C4-2B (cell line): ENCODE data around the gene RBMS3.

Experiments
- ZFX ChIP-seq: fragments of 450-650 bp; IDR thresholded peaks from 2 replicates; pipeline ENCODE4 v1.6.1; 2017
- TF ChIP-seq, protein P1 (sequence below): fragments of 450-650 bp; conservative IDR thresholded peaks from 2 replicates; pipeline ENCODE4 v1.5.1; 2017; ENCODE audit warnings: mild to moderate bottlenecking

DNA sequence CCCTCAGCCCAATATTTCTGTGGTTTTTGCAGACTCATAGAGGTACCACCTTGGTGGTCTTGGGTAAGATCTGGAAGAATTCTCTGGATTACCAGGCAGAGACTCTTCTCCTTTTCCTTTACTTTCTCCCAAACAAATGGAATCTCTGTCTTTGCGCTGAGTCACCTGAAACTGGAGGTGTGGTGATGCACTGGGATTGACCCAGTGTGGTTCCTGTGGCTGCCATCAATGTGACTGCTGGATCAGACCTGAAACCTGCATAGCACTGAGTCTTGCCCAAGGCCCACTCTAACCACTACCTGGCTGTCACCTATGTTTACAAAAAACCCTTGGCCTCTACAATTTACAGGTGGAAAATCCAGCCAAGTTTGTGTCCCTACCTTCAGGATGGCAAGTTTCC, 295.3 kb downstream of the RBMS3 start:
- TF ChIP-seq, protein P1, sequence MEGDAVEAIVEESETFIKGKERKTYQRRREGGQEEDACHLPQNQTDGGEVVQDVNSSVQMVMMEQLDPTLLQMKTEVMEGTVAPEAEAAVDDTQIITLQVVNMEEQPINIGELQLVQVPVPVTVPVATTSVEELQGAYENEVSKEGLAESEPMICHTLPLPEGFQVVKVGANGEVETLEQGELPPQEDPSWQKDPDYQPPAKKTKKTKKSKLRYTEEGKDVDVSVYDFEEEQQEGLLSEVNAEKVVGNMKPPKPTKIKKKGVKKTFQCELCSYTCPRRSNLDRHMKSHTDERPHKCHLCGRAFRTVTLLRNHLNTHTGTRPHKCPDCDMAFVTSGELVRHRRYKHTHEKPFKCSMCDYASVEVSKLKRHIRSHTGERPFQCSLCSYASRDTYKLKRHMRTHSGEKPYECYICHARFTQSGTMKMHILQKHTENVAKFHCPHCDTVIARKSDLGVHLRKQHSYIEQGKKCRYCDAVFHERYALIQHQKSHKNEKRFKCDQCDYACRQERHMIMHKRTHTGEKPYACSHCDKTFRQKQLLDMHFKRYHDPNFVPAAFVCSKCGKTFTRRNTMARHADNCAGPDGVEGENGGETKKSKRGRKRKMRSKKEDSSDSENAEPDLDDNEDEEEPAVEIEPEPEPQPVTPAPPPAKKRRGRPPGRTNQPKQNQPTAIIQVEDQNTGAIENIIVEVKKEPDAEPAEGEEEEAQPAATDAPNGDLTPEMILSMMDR: no peak
- no peak for TF ChIP-seq ZFX
